ENCODE measurements around the gene CMAS. TPM values are rescaled to one million over a fixed set of nuclear protein-coding genes. Genes with fewer than 3 reads are reported as not detected.

Gene CMAS
- total RNA-seq, 1 experiment from 2014 or later: 36.1 TPM

DNA sequence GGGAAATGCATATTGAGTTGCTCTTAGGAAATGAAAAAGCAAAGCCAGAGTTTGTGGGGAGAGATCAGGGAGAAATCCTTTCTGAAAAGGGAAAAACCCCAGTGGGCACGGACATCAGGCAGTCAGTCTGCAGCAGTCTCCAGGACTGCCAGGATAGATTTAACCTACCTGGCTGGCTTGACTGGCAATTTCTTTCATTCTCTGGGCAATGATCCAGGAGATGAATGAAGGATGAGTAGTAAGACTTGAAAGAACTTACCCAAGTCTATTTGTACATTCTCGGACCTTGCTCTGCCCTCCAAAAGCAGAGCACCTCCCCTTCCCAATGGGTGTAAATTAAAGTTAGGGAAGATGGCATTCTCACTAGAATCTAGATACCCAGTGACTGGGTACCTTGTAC, 42.9 kb downstream of the CMAS start:
- Histone ChIP-seq H3K79me2 (ENCODE audit: insufficient read depth, low read length) (no peaks in the 10 kb centered on the region), H3K9me2 (ENCODE audit: insufficient read depth) (no peaks in the 10 kb centered on the region), H3K4me3 (replicated peaks in 1 of 2; ENCODE audit: low read depth in 1 of 2, low read length in 2 of 2) (no peak overlapping the region), H3K27ac (ENCODE audit: low read depth, low read length) (no peak overlapping the region), H3K4me1 (ENCODE audit: control insufficient read depth in 1 of 2, insufficient read depth in 2 of 2, low read length in 2 of 2) (0 out of 4 replicates have a peak, but pooled peaks cover 0 to 5% of the 10 kb centered on the region in 2 experiments), H3K27me3 (ENCODE audit: insufficient read depth, low read length) (no peaks in the 10 kb centered on the region), H3K4me2 (ENCODE audit: low read length) (no peak overlapping the region), H3K36me3 (ENCODE audit: control insufficient read depth in 1 of 2, insufficient read depth in 2 of 2, low read length in 2 of 2) (no peaks in the 10 kb centered on the region), H4K20me1 (ENCODE audit: insufficient read depth) (no peaks in the 10 kb centered on the region), H2AFZ (ENCODE audit: low read depth, low read length, poor library complexity, severe bottlenecking) (no peak overlapping the region), H3K9ac (ENCODE audit: low read length) (no peak overlapping the region), H3K9me3 (ENCODE audit: control insufficient read depth in 1 of 2, insufficient read depth in 1 of 2, low read depth in 1 of 2, low read length in 2 of 2) (no peaks in the 10 kb centered on the region)
- ChIA-PET RAD21 (ENCODE audit: low non-redundant PET in 1 of 2, low total read pairs in 2 of 2, uncharacterized antibody in 2 of 2, unreplicated experiment in 2 of 2) (no interaction called here), CTCF (no interaction called here), POLR2A (no interaction called here)
- intact Hi-C loops (cut with micrococcal nuclease): loop anchor here (10.0 kb wide), 1 partner anchor 576 kb away; no protein-coding TSS in a partner anchor
- DNase-seq (ENCODE audit: low read depth, low spot score) (no peak), ATAC-seq (no peak)
- TF ChIP-seq ELF1 (IDR thresholded peaks at IDR 0.05; ENCODE audit: borderline replicate concordance, low read depth) (no peak), ZFX (IDR thresholded peaks at IDR 0.05) (no peak), CBX3 (IDR thresholded peaks at IDR 0.05; ENCODE audit: low read depth) (no peak), POLR2AphosphoS5 (IDR thresholded peaks at IDR 0.05; ENCODE audit: low read depth, low read length) (no peak), EZH2phosphoT487 (IDR thresholded peaks at IDR 0.05; ENCODE audit: borderline replicate concordance) (no peak), EGR1 (IDR thresholded peaks at IDR 0.05; ENCODE audit: low read depth) (no peak), JUND (IDR thresholded peaks at IDR 0.05) (no peak), RAD21 (IDR thresholded peaks at IDR 0.05; ENCODE audit: low read depth) (no peak), SRF (IDR thresholded peaks at IDR 0.05; ENCODE audit: low read depth) (no peak), CEBPB (IDR thresholded peaks at IDR 0.05; ENCODE audit: low read depth) (no peak), YY1 (IDR thresholded peaks at IDR 0.05; ENCODE audit: extremely low read depth, insufficient replicate concordance, low read depth, low read length) (no peak), ZNF274 (IDR thresholded peaks at IDR 0.05; ENCODE audit: low read depth, low read length) (no peak), FOSL1 (IDR thresholded peaks at IDR 0.05; ENCODE audit: low read depth) (no peak), POLR2A (IDR thresholded peaks at IDR 0.05; ENCODE audit: borderline replicate concordance, extremely low read depth, insufficient read depth, insufficient read length) (no peak), EZH2 (IDR thresholded peaks at IDR 0.05) (no peak)
- TF ChIP-seq, protein P1, sequence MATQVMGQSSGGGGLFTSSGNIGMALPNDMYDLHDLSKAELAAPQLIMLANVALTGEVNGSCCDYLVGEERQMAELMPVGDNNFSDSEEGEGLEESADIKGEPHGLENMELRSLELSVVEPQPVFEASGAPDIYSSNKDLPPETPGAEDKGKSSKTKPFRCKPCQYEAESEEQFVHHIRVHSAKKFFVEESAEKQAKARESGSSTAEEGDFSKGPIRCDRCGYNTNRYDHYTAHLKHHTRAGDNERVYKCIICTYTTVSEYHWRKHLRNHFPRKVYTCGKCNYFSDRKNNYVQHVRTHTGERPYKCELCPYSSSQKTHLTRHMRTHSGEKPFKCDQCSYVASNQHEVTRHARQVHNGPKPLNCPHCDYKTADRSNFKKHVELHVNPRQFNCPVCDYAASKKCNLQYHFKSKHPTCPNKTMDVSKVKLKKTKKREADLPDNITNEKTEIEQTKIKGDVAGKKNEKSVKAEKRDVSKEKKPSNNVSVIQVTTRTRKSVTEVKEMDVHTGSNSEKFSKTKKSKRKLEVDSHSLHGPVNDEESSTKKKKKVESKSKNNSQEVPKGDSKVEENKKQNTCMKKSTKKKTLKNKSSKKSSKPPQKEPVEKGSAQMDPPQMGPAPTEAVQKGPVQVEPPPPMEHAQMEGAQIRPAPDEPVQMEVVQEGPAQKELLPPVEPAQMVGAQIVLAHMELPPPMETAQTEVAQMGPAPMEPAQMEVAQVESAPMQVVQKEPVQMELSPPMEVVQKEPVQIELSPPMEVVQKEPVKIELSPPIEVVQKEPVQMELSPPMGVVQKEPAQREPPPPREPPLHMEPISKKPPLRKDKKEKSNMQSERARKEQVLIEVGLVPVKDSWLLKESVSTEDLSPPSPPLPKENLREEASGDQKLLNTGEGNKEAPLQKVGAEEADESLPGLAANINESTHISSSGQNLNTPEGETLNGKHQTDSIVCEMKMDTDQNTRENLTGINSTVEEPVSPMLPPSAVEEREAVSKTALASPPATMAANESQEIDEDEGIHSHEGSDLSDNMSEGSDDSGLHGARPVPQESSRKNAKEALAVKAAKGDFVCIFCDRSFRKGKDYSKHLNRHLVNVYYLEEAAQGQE (IDR thresholded peaks at IDR 0.05; ENCODE audit: low read depth): no peak
- TF ChIP-seq, protein P2, sequence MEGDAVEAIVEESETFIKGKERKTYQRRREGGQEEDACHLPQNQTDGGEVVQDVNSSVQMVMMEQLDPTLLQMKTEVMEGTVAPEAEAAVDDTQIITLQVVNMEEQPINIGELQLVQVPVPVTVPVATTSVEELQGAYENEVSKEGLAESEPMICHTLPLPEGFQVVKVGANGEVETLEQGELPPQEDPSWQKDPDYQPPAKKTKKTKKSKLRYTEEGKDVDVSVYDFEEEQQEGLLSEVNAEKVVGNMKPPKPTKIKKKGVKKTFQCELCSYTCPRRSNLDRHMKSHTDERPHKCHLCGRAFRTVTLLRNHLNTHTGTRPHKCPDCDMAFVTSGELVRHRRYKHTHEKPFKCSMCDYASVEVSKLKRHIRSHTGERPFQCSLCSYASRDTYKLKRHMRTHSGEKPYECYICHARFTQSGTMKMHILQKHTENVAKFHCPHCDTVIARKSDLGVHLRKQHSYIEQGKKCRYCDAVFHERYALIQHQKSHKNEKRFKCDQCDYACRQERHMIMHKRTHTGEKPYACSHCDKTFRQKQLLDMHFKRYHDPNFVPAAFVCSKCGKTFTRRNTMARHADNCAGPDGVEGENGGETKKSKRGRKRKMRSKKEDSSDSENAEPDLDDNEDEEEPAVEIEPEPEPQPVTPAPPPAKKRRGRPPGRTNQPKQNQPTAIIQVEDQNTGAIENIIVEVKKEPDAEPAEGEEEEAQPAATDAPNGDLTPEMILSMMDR (IDR thresholded peaks at IDR 0.05 in 2 of 3, conservative IDR thresholded peaks at IDR 0.05 in 1 of 3; ENCODE audit: borderline replicate concordance in 1 of 3, insufficient read depth in 1 of 3, low read depth in 2 of 3, low read length in 2 of 3): no peak
- TF ChIP-seq, protein P3, sequence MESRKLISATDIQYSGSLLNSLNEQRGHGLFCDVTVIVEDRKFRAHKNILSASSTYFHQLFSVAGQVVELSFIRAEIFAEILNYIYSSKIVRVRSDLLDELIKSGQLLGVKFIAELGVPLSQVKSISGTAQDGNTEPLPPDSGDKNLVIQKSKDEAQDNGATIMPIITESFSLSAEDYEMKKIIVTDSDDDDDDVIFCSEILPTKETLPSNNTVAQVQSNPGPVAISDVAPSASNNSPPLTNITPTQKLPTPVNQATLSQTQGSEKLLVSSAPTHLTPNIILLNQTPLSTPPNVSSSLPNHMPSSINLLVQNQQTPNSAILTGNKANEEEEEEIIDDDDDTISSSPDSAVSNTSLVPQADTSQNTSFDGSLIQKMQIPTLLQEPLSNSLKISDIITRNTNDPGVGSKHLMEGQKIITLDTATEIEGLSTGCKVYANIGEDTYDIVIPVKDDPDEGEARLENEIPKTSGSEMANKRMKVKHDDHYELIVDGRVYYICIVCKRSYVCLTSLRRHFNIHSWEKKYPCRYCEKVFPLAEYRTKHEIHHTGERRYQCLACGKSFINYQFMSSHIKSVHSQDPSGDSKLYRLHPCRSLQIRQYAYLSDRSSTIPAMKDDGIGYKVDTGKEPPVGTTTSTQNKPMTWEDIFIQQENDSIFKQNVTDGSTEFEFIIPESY (IDR thresholded peaks at IDR 0.05; ENCODE audit: extremely low read depth, insufficient replicate concordance, low read length): no peak
- TF ChIP-seq, protein P4, sequence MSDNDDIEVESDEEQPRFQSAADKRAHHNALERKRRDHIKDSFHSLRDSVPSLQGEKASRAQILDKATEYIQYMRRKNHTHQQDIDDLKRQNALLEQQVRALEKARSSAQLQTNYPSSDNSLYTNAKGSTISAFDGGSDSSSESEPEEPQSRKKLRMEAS (IDR thresholded peaks at IDR 0.05): no peak
- TF ChIP-seq, protein P5, sequence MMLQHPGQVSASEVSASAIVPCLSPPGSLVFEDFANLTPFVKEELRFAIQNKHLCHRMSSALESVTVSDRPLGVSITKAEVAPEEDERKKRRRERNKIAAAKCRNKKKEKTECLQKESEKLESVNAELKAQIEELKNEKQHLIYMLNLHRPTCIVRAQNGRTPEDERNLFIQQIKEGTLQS (IDR thresholded peaks at IDR 0.05): no peak
- BruUV-seq (replicated peaks): no TSS peak

Data from HCT116 (cell line).